Peyer's patch (tissue), 4 donors: ENCODE data around the gene GRIK4.

Experiments used
- CTCF ChIP-seq, 6 experiments: fragments of 450-650 bp in 4 of 6; fragments of 200-600 bp in 2 of 6; sonication (generic) in 1 of 6; IDR thresholded peaks; one replicate each; pipeline ENCODE4 v1.5.1; 2017 to 2019; ENCODE audit warnings: antibody characterized with exemption in 6 of 6, mild to moderate bottlenecking in 3 of 6, moderate library complexity in 1 of 6
- POLR2A ChIP-seq, 2 donors: fragments of 450-650 bp; IDR thresholded peaks; one replicate each; pipeline ENCODE4 v1.5.1; 2017; ENCODE audit warnings: antibody characterized with exemption in 2 of 2, mild to moderate bottlenecking in 2 of 2, moderate library complexity in 2 of 2

GRCh38 chr11:120682866-120683265, 171.3 kb downstream of the GRIK4 start:
- TF ChIP-seq CTCF (IDR thresholded peaks at IDR 0.05) (no peak), POLR2A (IDR thresholded peaks at IDR 0.05) (no peak)
